NCI-H187 treated with DMSO at 0.1 percent for 48 hours (cell line): Measurements from ENCODE around the gene KBTBD6.
"Not testable (repeated sequence)": the region's sequence is repeated elsewhere in the genome, so short reads cannot be mapped to it uniquely, and the experiment has no call there.

Experiments used
- DNase-seq: peaks from one replicate; lab custom pipeline; 2025; lab: John Stamatoyannopoulos, UW

KBTBD6 gene

GRCh38 chr13:41136396-41137031 is 3.9 kb upstream of the KBTBD6 start:
- DNase-seq, result no peak

DNA sequence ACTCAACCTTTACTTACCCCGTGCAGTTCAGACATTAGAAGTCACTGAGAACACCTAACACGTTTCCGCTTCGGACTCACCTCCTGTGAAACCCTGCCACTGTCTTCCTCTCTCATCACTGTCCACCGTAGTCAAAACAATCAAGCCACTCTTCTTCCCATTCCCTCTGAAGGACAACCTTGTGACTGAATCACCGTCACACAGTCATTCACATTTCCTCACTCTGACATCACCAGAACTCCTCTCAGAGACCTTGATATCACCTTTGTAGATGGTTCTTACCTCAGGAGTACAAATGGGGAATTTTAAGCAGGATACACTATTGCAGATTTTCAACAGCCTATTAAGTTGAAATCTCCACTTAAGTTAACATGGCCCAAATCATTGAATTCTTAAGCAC is 1.3 kb upstream of the KBTBD6 start:
- no peak for DNase-seq

DNA sequence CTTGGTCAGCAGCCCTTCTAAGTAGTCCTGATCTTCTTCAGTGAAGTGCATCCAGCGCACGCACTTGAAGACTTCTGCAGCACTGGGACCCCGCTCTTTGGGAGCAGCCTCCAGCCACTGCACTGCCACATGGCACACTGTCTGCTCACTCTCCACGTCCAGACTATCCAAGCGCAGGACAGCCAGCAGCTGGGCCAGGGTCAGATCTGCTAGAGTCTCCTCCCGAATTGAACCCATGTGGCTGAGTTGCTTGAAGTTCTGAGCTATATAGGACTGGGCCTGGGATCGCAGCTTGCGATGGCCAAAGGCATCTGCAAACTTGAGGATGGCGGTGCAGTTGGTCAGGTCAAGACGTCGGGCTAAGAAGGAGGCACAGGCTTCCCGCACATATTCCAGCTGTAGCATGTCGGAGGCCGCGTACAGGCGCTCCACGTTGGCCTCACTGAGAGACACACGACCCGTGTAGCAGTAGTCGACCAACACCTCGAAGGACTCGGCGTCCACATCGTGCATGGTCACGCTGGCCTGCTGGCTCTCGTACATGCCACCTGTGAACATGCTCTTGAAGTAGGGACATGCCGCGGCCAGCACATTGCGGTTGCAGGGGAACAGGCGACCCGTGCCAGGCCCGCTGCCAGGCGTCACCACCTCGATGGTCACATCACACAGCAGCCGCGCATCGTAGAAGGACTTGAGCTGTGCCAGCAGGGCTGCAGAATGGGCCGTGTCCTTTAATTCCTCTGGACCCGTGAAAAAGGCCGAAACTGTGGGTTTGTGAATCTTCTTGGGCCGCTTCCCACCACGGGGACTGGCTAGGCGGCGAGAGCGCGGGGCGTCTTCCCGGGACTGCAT is 716 bp downstream of the KBTBD6 start:
- not testable (repeated sequence) for DNase-seq

DNA sequence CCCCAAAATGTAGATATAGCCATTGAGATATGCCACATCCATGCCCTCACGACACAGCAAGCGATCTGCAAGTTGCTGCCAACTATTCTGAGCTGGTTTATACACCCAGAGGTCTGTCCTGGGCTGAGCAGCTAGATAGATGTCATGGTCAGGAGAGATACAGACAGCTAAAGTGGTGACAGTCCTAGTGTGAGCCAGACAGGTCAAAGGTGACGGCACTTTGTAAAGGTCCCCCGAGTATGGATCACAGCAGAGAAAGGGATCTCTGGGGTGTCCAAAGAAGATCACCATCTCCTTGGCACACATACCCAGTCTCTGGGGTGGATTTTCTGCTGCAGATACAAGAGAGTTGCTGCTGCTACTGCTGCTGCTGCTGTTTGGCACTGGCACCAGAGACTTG is 1.4 kb downstream of the KBTBD6 start:
- DNase-seq, result not testable (repeated sequence)

DNA sequence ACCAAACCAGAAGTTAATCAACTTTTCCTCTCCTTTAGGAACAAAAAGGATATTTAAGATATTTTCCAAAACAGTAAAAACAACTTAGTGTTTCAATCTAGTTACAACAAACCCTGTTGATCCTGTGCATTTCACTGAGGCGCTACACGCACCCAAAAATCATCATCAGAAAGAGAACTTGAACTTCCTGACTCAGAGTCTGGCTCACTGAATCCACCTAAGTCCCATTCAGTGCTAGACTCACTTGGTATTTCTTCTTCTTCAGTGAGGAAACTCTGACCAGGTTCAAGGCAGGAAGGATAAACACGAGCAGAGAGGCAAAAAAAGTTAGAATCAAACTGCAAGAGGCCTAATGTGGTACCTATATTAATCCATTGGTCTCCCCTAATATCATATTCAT is 2.2 kb downstream of the KBTBD6 start:
- no peak for DNase-seq

GRCh38 chr13:41127701-41128100 is 4.9 kb downstream of the KBTBD6 start:
- DNase-seq, result no peak

GRCh38 chr13:41122838-41123237 is 9.8 kb downstream of the KBTBD6 start:
- no peak for DNase-seq

DNA sequence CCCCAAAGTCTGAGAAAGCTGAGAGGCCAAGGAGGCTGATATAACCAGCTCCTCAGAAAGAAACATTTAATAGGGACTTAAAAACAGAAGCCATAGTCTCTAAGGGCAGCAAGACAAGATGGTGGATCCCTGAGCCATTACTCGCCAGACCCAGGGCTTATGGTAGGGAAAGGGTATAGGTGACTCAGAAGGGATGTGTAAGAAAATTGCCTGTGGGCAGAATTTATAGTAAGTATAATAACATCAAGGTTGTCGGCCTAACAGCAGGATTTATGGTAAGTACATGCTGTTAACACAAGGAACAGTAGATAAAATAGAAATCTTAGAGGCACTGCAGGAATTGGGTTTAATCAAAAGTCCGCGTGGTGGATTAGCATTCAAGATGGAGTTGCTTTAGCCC is 14.7 kb downstream of the KBTBD6 start:
- no peak for DNase-seq

GRCh38 chr13:41111454-41111853 is 21.1 kb downstream of the KBTBD6 start:
- DNase-seq, result no peak

GRCh38 chr13:41107584-41108014 is 25.0 kb downstream of the KBTBD6 start:
- DNase-seq, result no peak

- DNase-seq, result no peak
These were observed 25.5 kb downstream of the KBTBD6 start for GRCh38 chr13:41107104-41107571.

DNA sequence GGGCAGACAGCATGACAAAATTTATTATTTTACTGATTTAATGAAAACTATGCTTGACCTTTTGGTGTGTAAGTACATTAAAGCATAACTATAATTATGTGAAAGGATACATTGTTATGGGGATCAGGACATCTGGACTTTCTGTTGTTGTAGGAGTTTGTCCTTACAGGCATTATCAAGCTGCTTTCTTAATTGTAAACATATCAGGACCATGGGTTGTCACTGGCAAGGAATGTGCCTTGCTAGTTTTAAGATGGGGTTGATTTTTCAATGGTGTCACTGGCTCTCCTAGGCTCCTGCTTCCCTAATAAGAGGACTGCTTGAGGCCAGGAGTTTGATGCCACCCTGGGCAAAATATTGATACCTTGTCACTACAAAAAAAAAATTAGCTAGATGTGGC is 32.6 kb downstream of the KBTBD6 start:
- no peak for DNase-seq

DNA sequence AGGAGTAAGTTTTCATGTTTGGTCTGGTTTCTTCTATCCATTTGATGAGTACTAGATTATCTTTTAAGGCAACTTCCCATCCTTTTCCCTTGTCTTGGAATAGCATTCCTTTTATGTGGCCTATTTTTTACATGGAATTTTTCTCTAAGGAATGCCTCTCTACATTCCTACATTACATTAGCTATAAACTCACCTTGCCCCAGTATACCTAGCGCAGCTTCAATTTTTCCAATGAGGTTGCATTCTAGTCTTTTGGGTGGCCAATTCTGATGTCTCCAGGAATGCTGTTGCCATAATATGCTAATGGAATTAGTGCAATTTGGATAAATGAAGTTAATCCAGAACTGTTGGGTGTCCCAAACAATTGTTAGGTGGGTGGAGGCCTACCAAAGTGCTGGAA is 33.8 kb downstream of the KBTBD6 start:
- DNase-seq, result no peak

DNA sequence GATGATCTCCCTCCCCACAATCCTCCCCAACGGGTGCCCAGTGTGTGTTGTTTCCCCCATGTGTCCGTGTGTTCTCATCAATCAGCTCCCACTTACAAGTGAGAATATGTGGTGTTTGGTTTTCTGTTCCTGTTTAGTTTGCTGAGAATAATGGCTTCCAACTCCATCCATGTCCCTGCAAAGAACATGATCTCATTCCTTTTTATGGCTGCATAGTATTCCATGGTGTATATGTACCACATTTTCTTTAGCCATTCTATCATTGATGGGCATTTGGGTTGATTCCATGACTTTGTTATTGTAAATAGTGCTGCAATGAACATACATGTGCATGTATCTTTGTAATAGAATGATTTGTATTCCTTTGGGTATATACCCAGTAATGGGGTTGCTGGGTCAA is 36.9 kb downstream of the KBTBD6 start:
- DNase-seq, result not testable (repeated sequence)

DNA sequence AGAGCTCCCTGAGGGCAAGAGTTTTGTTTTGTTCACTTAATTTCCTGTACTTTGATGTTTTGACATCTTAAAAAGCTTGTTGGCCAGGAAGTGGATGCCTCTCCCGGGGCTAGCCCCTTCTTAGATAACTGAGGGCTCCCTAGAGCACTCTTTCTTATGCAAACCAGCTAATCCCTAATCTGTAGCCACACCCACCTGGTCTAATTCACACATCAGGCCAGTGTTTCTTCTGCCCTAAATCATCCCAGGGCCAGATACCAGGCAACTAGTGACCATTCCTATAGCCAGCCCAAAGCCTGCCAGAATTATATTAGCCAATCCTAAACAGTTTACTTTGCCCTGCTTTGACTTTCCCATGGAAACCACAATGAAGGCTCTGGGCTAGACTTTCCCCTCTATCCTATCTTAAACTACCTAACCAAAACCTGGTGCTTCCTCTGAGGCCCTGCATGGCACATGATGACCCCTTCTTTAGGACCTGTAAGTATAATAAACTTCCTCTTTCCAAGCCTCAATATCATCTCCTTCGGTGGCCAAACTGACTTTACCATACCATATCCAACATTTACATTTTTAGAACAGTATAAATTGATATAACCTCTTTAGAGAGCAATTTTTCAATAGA is 46.5 kb downstream of the KBTBD6 start:
- DNase-seq, result no peak

DNA sequence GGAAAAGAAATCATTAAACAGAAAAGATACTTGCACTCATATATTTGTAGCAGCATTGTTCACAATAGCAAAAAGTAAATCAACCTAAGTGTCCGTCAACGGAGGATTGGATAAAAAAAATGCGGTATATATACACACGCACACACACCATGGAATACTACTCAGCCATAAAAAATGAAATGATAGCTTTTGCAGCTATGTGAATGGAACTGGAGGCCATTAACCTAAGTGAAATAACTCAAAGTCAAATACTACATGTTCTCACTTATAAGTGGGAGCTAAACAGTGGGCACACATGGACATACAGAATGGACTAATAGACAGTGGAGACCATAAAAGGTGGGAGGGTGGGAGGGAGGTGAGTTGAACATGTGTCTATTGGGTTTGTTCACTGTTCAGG is 52.9 kb downstream of the KBTBD6 start:
- no peak for DNase-seq
